ENCODE data around the gene GSK3B. TPM values are rescaled to one million over a fixed set of nuclear protein-coding genes. Genes with fewer than 3 reads are reported as not detected.

The GSK3B gene
- total RNA-seq, 1 donor from 2014 or later, result 60.8 TPM

DNA sequence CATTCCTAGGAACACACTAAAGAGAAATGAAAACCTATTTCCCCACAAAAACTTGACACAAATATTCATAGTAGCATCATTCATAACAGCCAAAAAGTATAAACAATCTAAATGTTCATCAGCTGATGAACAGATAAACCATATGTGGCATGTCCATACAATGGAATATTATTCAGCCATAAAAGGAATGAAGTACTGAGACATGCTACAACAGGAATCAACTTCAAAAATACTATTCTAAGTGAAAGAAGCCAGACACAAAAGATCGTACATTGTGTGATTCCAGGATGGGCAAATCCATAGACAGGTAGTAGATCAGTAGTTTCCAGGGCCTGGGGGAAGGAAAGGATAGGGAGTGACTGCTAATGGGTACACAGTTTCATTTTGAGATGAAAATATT, 118.0 kb downstream of the GSK3B start:
- FAIRE-seq (no peak), DNase-seq (ENCODE audit: low read depth) (peak; percentile 52)
- TF ChIP-seq, protein P1, sequence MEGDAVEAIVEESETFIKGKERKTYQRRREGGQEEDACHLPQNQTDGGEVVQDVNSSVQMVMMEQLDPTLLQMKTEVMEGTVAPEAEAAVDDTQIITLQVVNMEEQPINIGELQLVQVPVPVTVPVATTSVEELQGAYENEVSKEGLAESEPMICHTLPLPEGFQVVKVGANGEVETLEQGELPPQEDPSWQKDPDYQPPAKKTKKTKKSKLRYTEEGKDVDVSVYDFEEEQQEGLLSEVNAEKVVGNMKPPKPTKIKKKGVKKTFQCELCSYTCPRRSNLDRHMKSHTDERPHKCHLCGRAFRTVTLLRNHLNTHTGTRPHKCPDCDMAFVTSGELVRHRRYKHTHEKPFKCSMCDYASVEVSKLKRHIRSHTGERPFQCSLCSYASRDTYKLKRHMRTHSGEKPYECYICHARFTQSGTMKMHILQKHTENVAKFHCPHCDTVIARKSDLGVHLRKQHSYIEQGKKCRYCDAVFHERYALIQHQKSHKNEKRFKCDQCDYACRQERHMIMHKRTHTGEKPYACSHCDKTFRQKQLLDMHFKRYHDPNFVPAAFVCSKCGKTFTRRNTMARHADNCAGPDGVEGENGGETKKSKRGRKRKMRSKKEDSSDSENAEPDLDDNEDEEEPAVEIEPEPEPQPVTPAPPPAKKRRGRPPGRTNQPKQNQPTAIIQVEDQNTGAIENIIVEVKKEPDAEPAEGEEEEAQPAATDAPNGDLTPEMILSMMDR (IDR thresholded peaks at IDR 0.05; ENCODE audit: insufficient read depth, low read length, severe bottlenecking), result no peak
- no peaks in the 10 kb centered on the region for H3K27me3 ChIP-seq (ENCODE audit: control insufficient read depth, insufficient read depth, low read length)
- peaks cover 2% of the 10 kb centered on the region for H3K36me3 ChIP-seq (ENCODE audit: control insufficient read depth, insufficient read depth, low read length)
- H3K4me3 ChIP-seq (ENCODE audit: low read depth, low read length), result no peak overlapping the region

DNA sequence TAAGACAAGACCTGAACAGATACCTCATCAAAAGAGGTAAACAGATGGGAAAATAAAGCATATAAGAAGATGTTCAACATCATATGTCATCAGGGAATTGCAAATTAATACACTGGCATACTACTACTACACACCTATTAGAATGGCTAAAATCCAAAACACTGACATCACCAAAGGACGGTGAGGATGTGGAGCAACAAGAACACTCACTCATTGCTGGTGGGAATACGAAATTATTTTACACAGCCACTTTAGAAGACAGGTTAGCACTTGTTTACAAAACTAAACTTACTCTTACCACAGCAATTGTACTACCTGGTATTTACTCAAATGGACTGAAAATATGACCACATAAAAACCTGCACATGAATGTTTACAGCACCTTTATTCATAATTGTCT, 119.6 kb downstream of the GSK3B start:
- DNase-seq (ENCODE audit: low read depth) (peak; percentile 97), FAIRE-seq (peak; percentile 13)
- Histone ChIP-seq H3K27me3 (ENCODE audit: control insufficient read depth, insufficient read depth, low read length) (no peaks in the 10 kb centered on the region), H3K4me3 (ENCODE audit: low read depth, low read length) (no peak overlapping the region), H3K36me3 (ENCODE audit: control insufficient read depth, insufficient read depth, low read length) (peaks cover 2% of the 10 kb centered on the region)
- TF ChIP-seq, protein P1 (IDR thresholded peaks at IDR 0.05; ENCODE audit: insufficient read depth, low read length, severe bottlenecking), result no peak

DNA sequence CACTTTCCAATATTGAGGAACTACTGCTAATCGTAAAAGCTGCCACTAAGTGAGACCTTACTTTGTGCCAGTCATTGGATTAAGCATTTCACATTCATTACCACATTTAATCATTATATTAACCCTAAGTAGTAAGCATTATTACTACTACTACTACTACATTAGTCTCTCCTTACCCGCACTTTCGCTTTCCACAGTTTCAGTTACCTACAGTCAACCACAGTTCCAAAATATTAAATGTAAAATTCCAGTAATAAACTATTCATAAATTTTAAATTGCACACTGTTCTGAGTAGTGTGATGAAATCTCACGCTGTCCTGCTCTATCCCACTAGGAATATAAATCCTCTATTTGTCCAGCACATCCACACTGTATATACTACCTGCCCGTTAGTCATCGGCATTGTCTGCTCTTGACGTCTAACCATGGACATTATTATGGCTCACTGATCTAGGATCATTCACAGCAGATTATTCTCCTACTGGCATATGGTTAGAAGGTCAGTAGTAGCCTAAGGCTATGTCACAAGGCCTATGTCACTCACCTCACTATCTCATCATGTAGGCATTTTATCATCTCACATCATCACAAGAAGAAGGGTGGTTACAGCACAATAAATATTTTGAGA, 121.1 kb downstream of the GSK3B start:
- peak; percentile 15 for DNase-seq (ENCODE audit: low read depth)
- H3K36me3 ChIP-seq (ENCODE audit: control insufficient read depth, insufficient read depth, low read length), result no peaks in the 10 kb centered on the region
- no peak for FAIRE-seq
- TF ChIP-seq, protein P1 (IDR thresholded peaks at IDR 0.05; ENCODE audit: insufficient read depth, low read length, severe bottlenecking), result no peak
- no peaks in the 10 kb centered on the region for H3K27me3 ChIP-seq (ENCODE audit: control insufficient read depth, insufficient read depth, low read length)
- no peak overlapping the region for H3K4me3 ChIP-seq (ENCODE audit: low read depth, low read length)

DNA sequence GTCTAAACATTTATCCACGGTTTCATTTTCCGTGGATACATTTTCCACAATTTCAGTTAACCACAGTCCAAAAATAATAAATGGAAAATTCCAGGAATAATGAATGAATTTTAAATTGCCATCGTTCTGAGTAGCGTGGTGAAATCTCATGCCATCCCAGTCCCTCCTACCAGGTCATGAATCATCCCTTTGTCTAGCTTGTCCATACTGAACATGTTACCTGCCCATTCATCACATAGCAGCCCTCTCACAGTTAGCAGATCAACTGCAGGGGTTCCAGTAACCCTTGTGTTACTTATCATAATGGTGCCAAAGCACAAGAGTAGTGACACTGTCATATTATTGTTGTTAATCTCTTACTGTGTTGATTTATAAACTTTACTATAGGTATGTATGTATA, 124.5 kb downstream of the GSK3B start:
- no peak for FAIRE-seq
- TF ChIP-seq, protein P1 (IDR thresholded peaks at IDR 0.05; ENCODE audit: insufficient read depth, low read length, severe bottlenecking), result no peak
- DNase-seq (ENCODE audit: low read depth), result peak; percentile 54
- no peak overlapping the region for H3K4me3 ChIP-seq (ENCODE audit: low read depth, low read length)
- H3K36me3 ChIP-seq (ENCODE audit: control insufficient read depth, insufficient read depth, low read length), result no peaks in the 10 kb centered on the region
- no peaks in the 10 kb centered on the region for H3K27me3 ChIP-seq (ENCODE audit: control insufficient read depth, insufficient read depth, low read length)

DNA sequence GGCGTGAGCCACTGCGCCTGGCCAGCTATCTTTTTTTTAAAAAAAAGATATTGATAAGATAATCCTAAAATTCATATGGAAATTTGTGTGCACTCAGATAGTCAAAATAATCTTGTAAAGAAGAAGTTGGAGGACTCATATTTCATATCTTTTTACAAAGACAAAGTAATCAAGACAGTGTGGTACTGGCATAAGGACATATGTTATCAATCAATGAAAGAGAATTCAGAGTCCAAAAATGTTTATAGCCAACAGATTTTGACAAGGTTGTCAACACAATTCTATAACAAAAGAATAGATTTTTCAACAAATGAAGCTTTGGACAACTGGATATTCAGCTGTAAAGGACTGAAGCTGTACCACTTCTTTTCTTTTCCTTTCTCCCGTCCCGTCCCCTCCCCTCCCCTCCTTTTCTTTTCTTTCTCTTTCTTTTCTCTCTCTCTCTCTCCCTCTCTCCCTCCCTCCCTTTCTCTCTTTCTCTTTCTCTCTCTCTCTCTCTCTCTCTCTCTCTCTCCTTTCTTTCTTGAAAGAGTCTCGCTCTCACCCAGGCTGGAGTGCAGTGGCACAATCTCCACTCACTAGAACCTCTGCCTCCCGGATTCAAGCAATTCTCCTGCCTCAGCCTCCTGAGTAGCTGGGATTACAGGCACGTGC, 126.8 kb downstream of the GSK3B start:
- H3K4me3 ChIP-seq (ENCODE audit: low read depth, low read length), result no peak overlapping the region
- DNase-seq (ENCODE audit: low read depth) (no peak), FAIRE-seq (no peak)
- TF ChIP-seq, protein P1 (IDR thresholded peaks at IDR 0.05; ENCODE audit: insufficient read depth, low read length, severe bottlenecking), result no peak
- H3K27me3 ChIP-seq (ENCODE audit: control insufficient read depth, insufficient read depth, low read length), result no peaks in the 10 kb centered on the region
- peaks cover 1% of the 10 kb centered on the region for H3K36me3 ChIP-seq (ENCODE audit: control insufficient read depth, insufficient read depth, low read length)

Measured in bronchial epithelial cell (primary cell).